Testis (tissue), 3 donors: ENCODE measurements around the gene ALDH1A2. TPM values are rescaled to one million over a fixed set of nuclear protein-coding genes. Genes with fewer than 3 reads are reported as not detected.

Experiments used
- DNase-seq: peaks from one replicate; pipeline ENCODE4 v3.0.0-alpha.2; 2019
- H3K27ac ChIP-seq, 2 donors: fragments of 200-600 bp; sonication (generic); one replicate each; pipeline ENCODE4 v1.5.1; 2019
- H3K27me3 ChIP-seq: fragments of 200-600 bp; sonication (generic); one replicate; pipeline ENCODE4 v1.5.1; 2019
- H3K36me3 ChIP-seq: fragments of 200-600 bp; sonication (generic); one replicate; pipeline ENCODE4 v1.5.1; 2017; ENCODE audit warnings: low read depth; ENCODE audit errors: missing control alignments
- H3K4me1 ChIP-seq: fragments of 200-600 bp; sonication (generic); one replicate; pipeline ENCODE4 v1.5.1; 2019
- H3K4me3 ChIP-seq, 2 donors: fragments of 200-600 bp; sonication (generic); one replicate each; pipeline ENCODE4 v1.5.1; 2017 to 2019
- H3K9me3 ChIP-seq: fragments of 200-600 bp; sonication (generic); one replicate; pipeline ENCODE4 v1.5.1; 2017
- CTCF ChIP-seq, 3 experiments: fragments of 450-650 bp in 2 of 3; fragments of 200-600 bp in 1 of 3; sonication (generic) in 1 of 3; IDR thresholded peaks; one replicate each; pipeline ENCODE4 v1.5.1; 2016 to 2019; ENCODE audit warnings: antibody characterized with exemption in 3 of 3, mild to moderate bottlenecking in 2 of 3, moderate library complexity in 1 of 3
- POLR2A ChIP-seq: fragments of 450-650 bp; IDR thresholded peaks from one replicate; pipeline ENCODE4 v1.6.1; 2017; ENCODE audit warnings: antibody characterized with exemption, mild to moderate bottlenecking, moderate library complexity
- WGBS, 2 donors: methylation state at CpG; one replicate each; pipeline ENCODE4 v1.1.5; 2018; 5-methylcytosine and 5-hydroxymethylcytosine counted together
- intact Hi-C: fragments of 100-400 bp; cut with DNase I; formaldehyde crosslinking; loops from one replicate; pipeline ENCODE4 v1.15.1; 2023; ENCODE audit warnings: low total_unique reads
- polyA plus RNA-seq: library from polyadenylated mRNA; stranded (reverse); fragments of 350-450 nt; fragmentation: Illumina TruSeq; extraction: RNeasy Lipid Tissue Mini Kit (QIAGEN cat#74804); gene quantifications from one replicate; pipeline ENCODE4 v1.2.3, GENCODE V29; 2014; ENCODE audit warnings: low read depth, low replicate concordance; ENCODE audit not compliant: insufficient read depth
- total RNA-seq, 2 donors: library from RNA; depleted of rRNA; stranded (reverse); fragments of >200 nt; gene quantifications; one replicate each; pipeline ENCODE4 v1.2.3, GENCODE V29; 2016

ALDH1A2 gene
- total and polyA plus RNA-seq, 3 donors from 2014 or later = 71.2 to 210 (median 91.2) TPM

GRCh38 chr15:57911247-57911646, 154.3 kb downstream of the ALDH1A2 start:
- peak; percentile 35 for DNase-seq
- TF ChIP-seq CTCF (IDR thresholded peaks at IDR 0.05) = no peak
- no peak for TF ChIP-seq POLR2A
- Histone ChIP-seq H3K27me3 (no peaks in the 10 kb centered on the region), H3K27ac (no peak overlapping the region), H3K4me3 (no peak overlapping the region), H3K36me3 (no peaks in the 10 kb centered on the region), H3K4me1 (no peaks in the 10 kb centered on the region), H3K9me3 (no peaks in the 10 kb centered on the region)
- WGBS, 2 donors = 35 to 63% methylated on average over 1 of the region's 1 CpG
- intact Hi-C loops = no loop called here

GRCh38 chr15:57910672-57911071, 154.8 kb downstream of the ALDH1A2 start:
- Histone ChIP-seq H3K4me3 (no peak overlapping the region), H3K27me3 (no peaks in the 10 kb centered on the region), H3K27ac (no peak overlapping the region), H3K4me1 (no peaks in the 10 kb centered on the region), H3K9me3 (no peaks in the 10 kb centered on the region), H3K36me3 (no peaks in the 10 kb centered on the region)
- intact Hi-C loops = no loop called here
- WGBS, 2 donors = 92 to 94% methylated on average over 3 of the region's 3 CpGs
- DNase-seq = no peak
- TF ChIP-seq POLR2A (no peak), CTCF (IDR thresholded peaks at IDR 0.05) (no peak)

- no peak overlapping the region for H3K27ac ChIP-seq
- intact Hi-C loops = no loop called here
- H3K36me3 ChIP-seq = no peaks in the 10 kb centered on the region
- WGBS, 2 donors = 64 to 77% methylated on average over 2 of the region's 2 CpGs
- no peak for DNase-seq
- H3K4me1 ChIP-seq = no peaks in the 10 kb centered on the region
- no peak overlapping the region for H3K4me3 ChIP-seq
- TF ChIP-seq CTCF (IDR thresholded peaks at IDR 0.05) = no peak
- no peak for TF ChIP-seq POLR2A
- no peaks in the 10 kb centered on the region for H3K27me3 ChIP-seq
- no peaks in the 10 kb centered on the region for H3K9me3 ChIP-seq
Measured at GRCh38 chr15:57909388-57909787, 156.1 kb downstream of the ALDH1A2 start.

- H3K4me3 ChIP-seq = no peak overlapping the region
- TF ChIP-seq POLR2A (no peak), CTCF (IDR thresholded peaks at IDR 0.05) (no peak)
Measured at GRCh38 chr15:57903626-57904025, 161.9 kb downstream of the ALDH1A2 start.

More at GRCh38 chr15:57903626-57904025, 161.9 kb downstream of the ALDH1A2 start:
- intact Hi-C loops = no loop called here
- no peak for DNase-seq
- H3K27ac ChIP-seq = no peak overlapping the region
- no peaks in the 10 kb centered on the region for H3K27me3 ChIP-seq
- no peaks in the 10 kb centered on the region for H3K9me3 ChIP-seq
- 39 to 58% methylated on average over 1 of the region's 1 CpG for WGBS, 2 donors
- no peaks in the 10 kb centered on the region for H3K36me3 ChIP-seq
- no peaks in the 10 kb centered on the region for H3K4me1 ChIP-seq

Other genes starting within 250 kb of the ALDH1A2 start
- under 1 TPM in 1 of 2 donors, not detected in 1; 0.16 TPM for gene AQP9, start 72.7 kb upstream of the ALDH1A2 start, total RNA-seq
- gene AQP9, start 72.7 kb upstream of the ALDH1A2 start, polyA plus RNA-seq = 3.1 TPM